GM12878 (cell line): Measurements from ENCODE around the gene DPP6. TPM values are rescaled to one million over a fixed set of nuclear protein-coding genes. Genes with fewer than 3 reads are reported as not detected.

Experiments
- ATAC-seq: fragments of 200-7000 bp; cut with Tn5 transposase; 3 replicates; pipeline ENCODE4 v1.9.1; 2020; ENCODE audit warnings: mild to moderate bottlenecking, moderate library complexity
- BruUV-seq: library from RNA; stranded (reverse); fragments of 400-500 nt; replicated peaks from 2 replicates; lab custom pipeline; 2021; lab: Mats Ljungman, UMichigan
- CTCF ChIA-PET: fragments of 300-600 bp; sonication (Branson Sonifier 250); formaldehyde crosslinking; extraction: SDS; loops from one replicate; lab custom pipeline; 2021; ENCODE audit warnings: inconsistent platforms; lab: Yijun Ruan, JAX
- POLR2A ChIA-PET: fragments of 350-600 bp; formaldehyde crosslinking; extraction: SDS; loops from one replicate; lab custom pipeline; 2021; ENCODE audit warnings: inconsistent platforms; lab: Charles Lee
- RAD21 ChIA-PET: fragments of 300-600 bp; sonication (Branson Sonifier 250); formaldehyde crosslinking; loops from one replicate; lab custom pipeline; 2023; ENCODE audit warnings: antibody characterized with exemption; ENCODE audit not compliant: unreplicated experiment; lab: Charles Lee
- SMC1A ChIA-PET: fragments of 300-600 bp; sonication (Branson Sonifier 250); formaldehyde crosslinking; loops from one replicate; lab custom pipeline; 2023; ENCODE audit not compliant: unreplicated experiment, uncharacterized antibody; lab: Charles Lee
- DNase-seq: peaks from one replicate; pipeline ENCODE4 v3.0.0-alpha.2; 2011; ENCODE audit warnings: low read depth, low spot score
- FAIRE-seq: peaks from 3 replicates; lab custom pipeline; 2011; peaks lifted over from hg19 to GRCh38; lab: Jason Lieb, UNC
- H2AFZ ChIP-seq: 2 replicates; pipeline ENCODE4 v1.6.0; 2011; ENCODE audit warnings: low read depth, low read length, control low read depth; ENCODE audit not compliant: control insufficient read depth
- H3K27ac ChIP-seq: 2 replicates; pipeline ENCODE4 v1.5.1; 2011; ENCODE audit warnings: control low read depth; ENCODE audit not compliant: control insufficient read depth, insufficient read depth
- H3K27me3 ChIP-seq, 2 experiments: replicated peaks in 1 of 2; 2 replicates each; pipeline versions ENCODE4 v1.6.0 to v1.6.1; 2011; ENCODE audit warnings: low read length in 1 of 2; ENCODE audit not compliant: control insufficient read depth in 2 of 2, insufficient read depth in 2 of 2
- H3K36me3 ChIP-seq, 2 experiments: 2 replicates each; pipeline ENCODE4 v1.5.1; 2011; ENCODE audit warnings: low read length in 1 of 2; ENCODE audit not compliant: control insufficient read depth in 2 of 2, insufficient read depth in 2 of 2
- H3K4me1 ChIP-seq: 2 replicates; pipeline ENCODE4 v1.6.1; 2011; ENCODE audit warnings: mild to moderate bottlenecking, low read length, moderate library complexity, mixed read lengths; ENCODE audit not compliant: control insufficient read depth, insufficient read depth
- H3K4me2 ChIP-seq: 2 replicates; pipeline ENCODE4 v1.6.0; 2011; ENCODE audit warnings: control low read depth; ENCODE audit not compliant: control insufficient read depth, insufficient read depth
- H3K4me3 ChIP-seq: fragments of 200-600 bp; sonication (generic); 2 replicates; pipeline ENCODE4 v1.5.1; 2016
- H3K79me2 ChIP-seq: 2 replicates; pipeline ENCODE4 v1.6.0; 2011; ENCODE audit warnings: low read length; ENCODE audit not compliant: control insufficient read depth, insufficient read depth
- H3K9ac ChIP-seq: 2 replicates; pipeline ENCODE4 v1.8.0; 2011; ENCODE audit warnings: low read length, control low read depth, mixed read lengths; ENCODE audit not compliant: control insufficient read depth, insufficient read depth
- H3K9me3 ChIP-seq: replicated peaks from 3 replicates; pipeline ENCODE4 v1.5.1; 2011; ENCODE audit warnings: mild to moderate bottlenecking, low read length; ENCODE audit not compliant: control insufficient read depth, insufficient read depth
- H4K20me1 ChIP-seq: 2 replicates; pipeline ENCODE4 v1.6.0; 2011; ENCODE audit not compliant: control insufficient read depth, insufficient read depth
- ELK1 ChIP-seq: IDR thresholded peaks from 2 replicates; pipeline ENCODE4 v1.6.1; 2012; ENCODE audit warnings: low read depth, low read length, improper control_type of control experiment
- HDGF ChIP-seq: fragments of 450-650 bp; IDR thresholded peaks from 2 replicates; pipeline ENCODE4 v1.6.1; 2016; ENCODE audit warnings: antibody characterized with exemption
- IKZF1 ChIP-seq: fragments of 450-650 bp; conservative IDR thresholded peaks from 2 replicates; pipeline ENCODE4 v1.6.1; 2017; ENCODE audit warnings: antibody characterized with exemption, mild to moderate bottlenecking
- IRF5 ChIP-seq: fragments of 450-650 bp; IDR thresholded peaks from 2 replicates; pipeline ENCODE4 v1.6.1; 2017; ENCODE audit warnings: borderline replicate concordance
- JUNB ChIP-seq: IDR thresholded peaks from 2 replicates; pipeline ENCODE4 v1.6.1; 2016; ENCODE audit warnings: antibody characterized with exemption, mild to moderate bottlenecking
- LARP7 ChIP-seq: fragments of 450-650 bp; IDR thresholded peaks from 2 replicates; pipeline ENCODE4 v1.6.1; 2017; ENCODE audit warnings: mild to moderate bottlenecking
- NFIC ChIP-seq: IDR thresholded peaks from 2 replicates; pipeline ENCODE4 v1.6.1; 2012; ENCODE audit warnings: low read depth, mild to moderate bottlenecking, inconsistent platforms, low read length, moderate library complexity
- NFYB ChIP-seq: IDR thresholded peaks from 2 replicates; pipeline ENCODE4 v1.6.1; 2011; ENCODE audit warnings: low read depth, mild to moderate bottlenecking, low read length, improper control_type of control experiment, moderate library complexity; ENCODE audit not compliant: insufficient read depth
- PBX3 ChIP-seq: IDR thresholded peaks from 2 replicates; pipeline ENCODE4 v1.6.1; 2011; ENCODE audit warnings: mild to moderate bottlenecking, low read depth, low read length, moderate library complexity; ENCODE audit not compliant: insufficient replicate concordance
- PML ChIP-seq: IDR thresholded peaks from 2 replicates; pipeline ENCODE4 v1.6.1; 2012; ENCODE audit warnings: low read length, inconsistent platforms
- REST ChIP-seq: IDR thresholded peaks from 2 replicates; pipeline ENCODE4 v1.6.1; 2012; ENCODE audit warnings: mild to moderate bottlenecking, low read depth, low read length
- RFX5 ChIP-seq: IDR thresholded peaks from 2 replicates; pipeline ENCODE4 v1.6.1; 2011; ENCODE audit warnings: low read depth, low read length, improper control_type of control experiment
- SP1 ChIP-seq: IDR thresholded peaks from one replicate; pipeline ENCODE4 v1.6.1; 2011; ENCODE audit warnings: low read depth, low read length
- SREBF2 ChIP-seq: IDR thresholded peaks from 2 replicates; pipeline ENCODE4 v1.6.1; 2012; ENCODE audit warnings: mild to moderate bottlenecking, low read length
- STAT3 ChIP-seq: IDR thresholded peaks from 2 replicates; pipeline ENCODE4 v1.6.1; 2011; ENCODE audit warnings: low read depth, low read length, improper control_type of control experiment
- WRNIP1 ChIP-seq: IDR thresholded peaks from 2 replicates; pipeline ENCODE4 v1.6.1; 2011; ENCODE audit warnings: low read depth, low read length, improper control_type of control experiment, borderline replicate concordance
- ZBTB33 ChIP-seq: fragments of 450-650 bp; IDR thresholded peaks from 2 replicates; pipeline ENCODE4 v1.6.1; 2017; ENCODE audit warnings: mild to moderate bottlenecking
- WGBS: methylation state at CpG from one replicate; pipeline ENCODE4 v1.1.6; 2016; ENCODE audit warnings: low lambda C conversion rate; ENCODE audit not compliant: insufficient replicate concordance, insufficient coverage; ENCODE audit errors: missing lambda C conversion rate; 5-methylcytosine and 5-hydroxymethylcytosine counted together
- in situ Hi-C: fragments of 300-500 bp; cut with MboI; formaldehyde crosslinking; loops from 9 replicates; pipeline ENCODE4 v1.14.3; 2018; ENCODE audit warnings: mixed read lengths
- intact Hi-C: fragments of 100-400 bp; cut with micrococcal nuclease; formaldehyde crosslinking; loops from one replicate; pipeline ENCODE4 v1.14.2; 2022; ENCODE audit not compliant: unreplicated experiment
- polyA plus RNA-seq, 11 experiments: library from polyadenylated mRNA; depleted of rRNA in 4 of 11; unstranded in 6 of 11; stranded (reverse) in 5 of 11; fragments of >200 nt; fragmentation: Nextera tagmentation in 4 of 11; fragmentation: Illumina TruSeq in 1 of 11; extraction: Ambion mirVana in 4 of 11; extraction: Trizol in 1 of 11; gene quantifications; 1 replicate in 1 of 11; 2 replicates in 10 of 11; pipeline versions ENCODE4 v1.2.1 to v1.2.3, GENCODE V29; 2011 to 2016; ENCODE audit warnings: inconsistent platforms in 2 of 11, missing spikeins in 2 of 11, low read depth in 1 of 11
- total RNA-seq, 4 experiments: library from RNA; depleted of rRNA in 3 of 4; stranded (reverse); fragments of >200 nt in 3 of 4; fragmentation: Illumina TruSeq in 1 of 4; extraction: Trizol in 1 of 4; gene quantifications; 2 replicates each; pipeline versions ENCODE4 v1.2.1 to v1.2.3, GENCODE V29; 2013 to 2021

The DPP6 gene
- total and polyA plus RNA-seq, 10 of the 15 experiments (the other 5 are each of a cell fraction or from before 2014, with no cell fraction given) = not detected

GRCh38 chr7:154167807-154168206 is 115.6 kb downstream of the DPP6 start (continued):
- no peak for TF ChIP-seq REST
- TF ChIP-seq NFIC = no peak
- TF ChIP-seq LARP7 = no peak
- TF ChIP-seq WRNIP1 = no peak
- no peak for TF ChIP-seq ELK1
- no peak for TF ChIP-seq IKZF1
- no peak for TF ChIP-seq SREBF2
- TF ChIP-seq HDGF = no peak

GRCh38 chr7:154171422-154171821 is 119.2 kb downstream of the DPP6 start:
- Histone ChIP-seq H3K4me1 (no peaks in the 10 kb centered on the region), H2AFZ (no peak overlapping the region), H4K20me1 (no peaks in the 10 kb centered on the region), H3K4me2 (no peak overlapping the region), H3K27me3 (no peaks in the 10 kb centered on the region), H3K9ac (no peak overlapping the region), H3K9me3 (no peaks in the 10 kb centered on the region), H3K27ac (no peak overlapping the region), H3K79me2 (no peaks in the 10 kb centered on the region), H3K36me3 (no peaks in the 10 kb centered on the region), H3K4me3 (no peak overlapping the region)
- FAIRE-seq = no peak
- intact Hi-C loops = no loop called here
- in situ Hi-C loops = no loop called here
- no TSS peak for BruUV-seq
- ChIA-PET SMC1A (no interaction called here), POLR2A (no interaction called here), CTCF (no interaction called here), RAD21 (no interaction called here)
- no peak for ATAC-seq
- WGBS = 0% methylated on average over 1 of the region's 1 CpG
- no peak for DNase-seq
- TF ChIP-seq SP1 (no peak), STAT3 (no peak), IRF5 (no peak), NFYB (no peak), PBX3 (no peak), ZBTB33 (no peak), RFX5 (no peak), PML (no peak), JUNB (no peak)
